Fibroblast of lung (primary cell): ENCODE measurements around the gene PCBP3.

Source experiments
- EZH2 ChIP-seq: IDR thresholded peaks from 2 replicates; pipeline ENCODE4 v1.5.1; 2012; ENCODE audit warnings: low read length, control low read depth, mild to moderate bottlenecking; ENCODE audit errors: missing control alignments
- TF ChIP-seq, protein P1 (sequence below), 2 donors: IDR thresholded peaks in 1 of 2; conservative IDR thresholded peaks in 1 of 2; 1 replicate in 1 of 2; 2 replicates in 1 of 2; pipeline ENCODE4 v1.5.1; 2011 to 2012; ENCODE audit warnings: low read length in 2 of 2, control low read depth in 1 of 2, inconsistent platforms in 1 of 2, low read depth in 1 of 2, mild to moderate bottlenecking in 1 of 2

DNA sequence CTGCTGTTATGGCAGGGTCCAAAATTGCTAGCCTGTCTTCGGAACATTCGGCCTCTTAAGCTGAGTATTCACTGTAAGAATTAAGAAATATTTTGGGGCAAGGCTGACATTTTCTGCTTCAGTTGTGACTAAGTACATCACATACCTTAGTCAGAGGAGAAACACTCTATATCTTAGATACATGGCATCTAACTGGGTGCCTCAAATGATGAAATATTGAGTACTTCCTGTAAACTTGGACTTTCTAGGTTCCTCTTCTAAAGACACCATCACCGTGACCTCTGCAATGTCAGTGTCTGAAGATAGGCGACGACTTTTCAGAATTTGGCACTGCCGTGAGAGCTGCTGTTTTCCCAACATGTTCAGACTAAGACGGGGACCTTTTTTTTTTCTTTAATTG lies 65.6 kb downstream of the PCBP3 start:
- TF ChIP-seq, protein P1, sequence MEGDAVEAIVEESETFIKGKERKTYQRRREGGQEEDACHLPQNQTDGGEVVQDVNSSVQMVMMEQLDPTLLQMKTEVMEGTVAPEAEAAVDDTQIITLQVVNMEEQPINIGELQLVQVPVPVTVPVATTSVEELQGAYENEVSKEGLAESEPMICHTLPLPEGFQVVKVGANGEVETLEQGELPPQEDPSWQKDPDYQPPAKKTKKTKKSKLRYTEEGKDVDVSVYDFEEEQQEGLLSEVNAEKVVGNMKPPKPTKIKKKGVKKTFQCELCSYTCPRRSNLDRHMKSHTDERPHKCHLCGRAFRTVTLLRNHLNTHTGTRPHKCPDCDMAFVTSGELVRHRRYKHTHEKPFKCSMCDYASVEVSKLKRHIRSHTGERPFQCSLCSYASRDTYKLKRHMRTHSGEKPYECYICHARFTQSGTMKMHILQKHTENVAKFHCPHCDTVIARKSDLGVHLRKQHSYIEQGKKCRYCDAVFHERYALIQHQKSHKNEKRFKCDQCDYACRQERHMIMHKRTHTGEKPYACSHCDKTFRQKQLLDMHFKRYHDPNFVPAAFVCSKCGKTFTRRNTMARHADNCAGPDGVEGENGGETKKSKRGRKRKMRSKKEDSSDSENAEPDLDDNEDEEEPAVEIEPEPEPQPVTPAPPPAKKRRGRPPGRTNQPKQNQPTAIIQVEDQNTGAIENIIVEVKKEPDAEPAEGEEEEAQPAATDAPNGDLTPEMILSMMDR (conservative IDR thresholded peaks at IDR 0.05 in 1 of 2, IDR thresholded peaks at IDR 0.05 in 1 of 2; ENCODE audit: low read depth in 1 of 2, low read length in 2 of 2): no peak
- TF ChIP-seq EZH2: no peak
